ENCODE measurements around the gene PARD3.

The PARD3 gene

GRCh38 chr10:34808801-34809745 is 6.0 kb downstream of the PARD3 start:
- no peak for DNase-seq (ENCODE audit: insufficient read length, low spot score)

GRCh38 chr10:34808336-34808735 is 6.8 kb downstream of the PARD3 start:
- DNase-seq (ENCODE audit: insufficient read length, low spot score) (no peak), FAIRE-seq (no peak)
- TF ChIP-seq CTCF (IDR thresholded peaks at IDR 0.05; ENCODE audit: insufficient read depth, missing control alignments): no peak

More at GRCh38 chr10:34808801-34809745, 6.0 kb downstream of the PARD3 start:
- no peak for FAIRE-seq
- no peak for TF ChIP-seq CTCF (IDR thresholded peaks at IDR 0.05; ENCODE audit: insufficient read depth, missing control alignments)

- no peak for TF ChIP-seq CTCF (IDR thresholded peaks at IDR 0.05; ENCODE audit: insufficient read depth, missing control alignments)
- DNase-seq (ENCODE audit: insufficient read length, low spot score) (no peak), FAIRE-seq (no peak)
Measured at GRCh38 chr10:34804306-34804705, 10.8 kb downstream of the PARD3 start.

- FAIRE-seq: no peak
- no peak for DNase-seq (ENCODE audit: insufficient read length, low spot score)
- TF ChIP-seq CTCF (IDR thresholded peaks at IDR 0.05; ENCODE audit: insufficient read depth, missing control alignments): no peak
Measured at GRCh38 chr10:34802692-34803091, 12.4 kb downstream of the PARD3 start.

- no peak for FAIRE-seq
Measured at GRCh38 chr10:34801097-34801733, 13.9 kb downstream of the PARD3 start.

GRCh38 chr10:34800624-34801023 is 14.5 kb downstream of the PARD3 start:
- DNase-seq (ENCODE audit: insufficient read length, low spot score) (no peak), FAIRE-seq (no peak)
- TF ChIP-seq CTCF (IDR thresholded peaks at IDR 0.05; ENCODE audit: insufficient read depth, missing control alignments): no peak

More at GRCh38 chr10:34801097-34801733, 13.9 kb downstream of the PARD3 start:
- TF ChIP-seq CTCF (IDR thresholded peaks at IDR 0.05; ENCODE audit: insufficient read depth, missing control alignments): no peak
- DNase-seq (ENCODE audit: insufficient read length, low spot score): no peak

Measured in D721Med (cell line).